ENCODE results near the gene CNGB1.

Gene CNGB1

DNA sequence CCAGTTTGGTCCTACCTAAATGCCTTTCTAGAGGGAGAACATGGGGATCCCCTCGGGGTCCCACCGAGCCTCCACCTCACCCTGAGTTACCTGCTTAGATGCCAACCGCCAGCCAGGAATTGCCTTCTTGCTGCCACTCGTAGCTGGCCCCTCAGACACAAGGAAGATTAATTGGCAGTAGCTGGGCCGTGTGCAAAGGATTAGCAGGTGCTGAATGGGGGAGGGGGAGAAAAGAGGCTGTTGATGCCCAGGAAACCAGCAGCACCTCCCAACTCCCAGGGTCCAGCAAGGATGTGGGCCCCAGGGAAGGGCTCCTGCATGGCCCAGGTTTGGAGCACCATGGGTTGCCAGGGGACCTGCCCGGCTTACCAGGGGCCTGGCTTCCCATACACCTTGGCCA, at the start of gene CNGB1:
TSS of gene CNGB1 (minus strand) at position 159 of the 400 bp plus-strand sequence. CDS start 3,842 bp downstream, outside the sequence.
- Histone ChIP-seq H3K9me3 (ENCODE audit: insufficient read depth, low read depth, low read length) (no peaks in the 10 kb centered on the region), H3K4me2 (ENCODE audit: low read depth, low read length, poor library complexity, severe bottlenecking) (no peak within 1 kb of the TSS), H3K9ac (ENCODE audit: low read depth, low read length, poor library complexity, severe bottlenecking) (no peak within 1 kb of the TSS), H3F3A (ENCODE audit: low read depth) (no peaks in the 10 kb centered on the region), H4K20me1 (ENCODE audit: insufficient read depth, low read length, poor library complexity, severe bottlenecking) (no peaks in the 10 kb centered on the region), H3K79me2 (ENCODE audit: insufficient read depth, low read length) (no peaks in the 10 kb centered on the region), H3K4me3 (ENCODE audit: low read length, poor library complexity, severe bottlenecking) (no peak within 1 kb of the TSS), H2AFZ (ENCODE audit: low read length) (no peak within 1 kb of the TSS), H3K36me3 (ENCODE audit: insufficient read depth, low read length) (no peaks in the 10 kb centered on the region), H3K4me1 (ENCODE audit: insufficient read depth, low read length, poor library complexity, severe bottlenecking) (peaks cover 20% of the 10 kb centered on the region), H3K9me2 (replicated peaks; ENCODE audit: low read depth, low read length) (no peaks in the 10 kb centered on the region), H3K27me3 (ENCODE audit: insufficient read depth, low read length, poor library complexity, severe bottlenecking) (no peaks in the 10 kb centered on the region)
- TF ChIP-seq, protein P1, sequence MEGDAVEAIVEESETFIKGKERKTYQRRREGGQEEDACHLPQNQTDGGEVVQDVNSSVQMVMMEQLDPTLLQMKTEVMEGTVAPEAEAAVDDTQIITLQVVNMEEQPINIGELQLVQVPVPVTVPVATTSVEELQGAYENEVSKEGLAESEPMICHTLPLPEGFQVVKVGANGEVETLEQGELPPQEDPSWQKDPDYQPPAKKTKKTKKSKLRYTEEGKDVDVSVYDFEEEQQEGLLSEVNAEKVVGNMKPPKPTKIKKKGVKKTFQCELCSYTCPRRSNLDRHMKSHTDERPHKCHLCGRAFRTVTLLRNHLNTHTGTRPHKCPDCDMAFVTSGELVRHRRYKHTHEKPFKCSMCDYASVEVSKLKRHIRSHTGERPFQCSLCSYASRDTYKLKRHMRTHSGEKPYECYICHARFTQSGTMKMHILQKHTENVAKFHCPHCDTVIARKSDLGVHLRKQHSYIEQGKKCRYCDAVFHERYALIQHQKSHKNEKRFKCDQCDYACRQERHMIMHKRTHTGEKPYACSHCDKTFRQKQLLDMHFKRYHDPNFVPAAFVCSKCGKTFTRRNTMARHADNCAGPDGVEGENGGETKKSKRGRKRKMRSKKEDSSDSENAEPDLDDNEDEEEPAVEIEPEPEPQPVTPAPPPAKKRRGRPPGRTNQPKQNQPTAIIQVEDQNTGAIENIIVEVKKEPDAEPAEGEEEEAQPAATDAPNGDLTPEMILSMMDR (conservative IDR thresholded peaks at IDR 0.05; ENCODE audit: low read length) = no peak
- no peak for TF ChIP-seq EZH2phosphoT487 (IDR thresholded peaks at IDR 0.05; ENCODE audit: borderline replicate concordance)

DNA sequence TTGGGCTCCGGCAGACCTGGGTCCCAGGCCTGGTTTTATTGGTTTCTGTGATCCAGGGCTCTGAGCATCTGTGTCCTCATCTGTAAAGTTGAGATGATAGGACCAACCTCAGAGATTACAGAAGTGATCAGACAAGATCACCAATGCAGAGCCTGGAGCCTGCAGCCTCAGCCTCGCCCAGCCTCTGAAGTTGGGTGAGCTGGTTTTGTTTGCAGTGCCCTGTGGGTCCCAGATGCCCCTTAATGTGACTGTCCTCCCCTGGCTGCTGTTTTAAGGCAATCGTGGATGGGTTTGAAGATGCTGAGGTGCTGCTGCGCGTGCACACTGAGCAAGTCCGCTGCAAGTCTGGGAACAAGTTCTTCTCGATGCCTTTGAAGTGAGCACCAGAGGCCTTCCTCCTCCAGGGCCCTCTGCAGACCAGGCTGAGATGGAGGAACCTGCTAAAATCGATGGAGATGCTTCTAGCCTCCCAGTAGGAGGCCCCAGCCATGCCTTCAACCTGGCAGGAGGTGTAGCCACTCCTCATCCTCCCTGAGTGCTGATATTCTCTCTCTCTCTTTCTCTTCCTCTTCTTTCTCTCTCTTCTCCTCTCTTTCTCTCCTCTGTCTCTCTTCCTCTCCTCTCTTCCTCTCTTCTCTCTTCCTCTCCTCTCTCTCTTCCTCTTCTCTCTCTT, 49.1 kb upstream of the CNGB1 start:
- no peak overlapping the region for H3K9ac ChIP-seq (ENCODE audit: low read depth, low read length, poor library complexity, severe bottlenecking)
- no peaks in the 10 kb centered on the region for H3F3A ChIP-seq (ENCODE audit: low read depth)
- H4K20me1 ChIP-seq (ENCODE audit: insufficient read depth, low read length, poor library complexity, severe bottlenecking) = no peaks in the 10 kb centered on the region
- no peaks in the 10 kb centered on the region for H3K79me2 ChIP-seq (ENCODE audit: insufficient read depth, low read length)
- peaks cover 1% of the 10 kb centered on the region for H3K4me1 ChIP-seq (ENCODE audit: insufficient read depth, low read length, poor library complexity, severe bottlenecking)
- no peaks in the 10 kb centered on the region for H3K27me3 ChIP-seq (ENCODE audit: insufficient read depth, low read length, poor library complexity, severe bottlenecking)
- no peak overlapping the region for H3K4me3 ChIP-seq (ENCODE audit: low read length, poor library complexity, severe bottlenecking)
- no peaks in the 10 kb centered on the region for H3K9me3 ChIP-seq (ENCODE audit: insufficient read depth, low read depth, low read length)
- H3K9me2 ChIP-seq (replicated peaks; ENCODE audit: low read depth, low read length) = no peaks in the 10 kb centered on the region
- no peak for TF ChIP-seq EZH2phosphoT487 (IDR thresholded peaks at IDR 0.05; ENCODE audit: borderline replicate concordance)
- TF ChIP-seq, protein P1 (conservative IDR thresholded peaks at IDR 0.05; ENCODE audit: low read length) = no peak
- H3K36me3 ChIP-seq (ENCODE audit: insufficient read depth, low read length) = peaks cover 12% of the 10 kb centered on the region; the same call in 1 of the 2 replicates
- H2AFZ ChIP-seq (ENCODE audit: low read length) = no peak overlapping the region
- H3K4me2 ChIP-seq (ENCODE audit: low read depth, low read length, poor library complexity, severe bottlenecking) = no peak overlapping the region

DNA sequence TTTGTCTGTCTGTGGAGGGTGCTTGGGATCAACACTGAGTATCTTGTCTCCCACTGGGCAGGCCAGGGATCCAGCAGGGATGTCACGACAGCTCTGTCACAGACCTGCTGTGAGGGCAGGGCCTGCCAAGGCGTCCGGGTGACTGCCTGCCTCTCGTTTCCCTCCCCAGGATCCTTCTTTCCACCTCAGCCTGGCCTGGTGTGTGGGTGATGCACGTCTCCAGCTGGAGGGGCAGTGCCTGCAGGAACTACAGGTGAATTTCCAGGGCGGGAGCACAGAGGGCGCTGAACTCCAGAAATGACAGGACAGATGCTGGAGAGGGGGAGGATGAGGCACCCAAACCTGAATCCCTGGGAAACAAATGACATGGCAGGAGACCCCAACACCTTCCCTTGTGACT, 47.9 kb upstream of the CNGB1 start:
- H3K27me3 ChIP-seq (ENCODE audit: insufficient read depth, low read length, poor library complexity, severe bottlenecking) = no peaks in the 10 kb centered on the region
- no peaks in the 10 kb centered on the region for H3F3A ChIP-seq (ENCODE audit: low read depth)
- no peaks in the 10 kb centered on the region for H3K4me1 ChIP-seq (ENCODE audit: insufficient read depth, low read length, poor library complexity, severe bottlenecking)
- no peak overlapping the region for H3K4me2 ChIP-seq (ENCODE audit: low read depth, low read length, poor library complexity, severe bottlenecking)
- H3K9me3 ChIP-seq (ENCODE audit: insufficient read depth, low read depth, low read length) = no peaks in the 10 kb centered on the region
- H2AFZ ChIP-seq (ENCODE audit: low read length) = no peak overlapping the region
- H4K20me1 ChIP-seq (ENCODE audit: insufficient read depth, low read length, poor library complexity, severe bottlenecking) = no peaks in the 10 kb centered on the region
- H3K36me3 ChIP-seq (ENCODE audit: insufficient read depth, low read length) = peaks cover 12% of the 10 kb centered on the region; the same call in 1 of the 2 replicates
- no peaks in the 10 kb centered on the region for H3K9me2 ChIP-seq (replicated peaks; ENCODE audit: low read depth, low read length)
- H3K9ac ChIP-seq (ENCODE audit: low read depth, low read length, poor library complexity, severe bottlenecking) = no peak overlapping the region
- no peaks in the 10 kb centered on the region for H3K79me2 ChIP-seq (ENCODE audit: insufficient read depth, low read length)
- TF ChIP-seq, protein P1 (conservative IDR thresholded peaks at IDR 0.05; ENCODE audit: low read length) = peak; percentile 13; the same call in 1 of the 2 replicates
- TF ChIP-seq EZH2phosphoT487 (IDR thresholded peaks at IDR 0.05; ENCODE audit: borderline replicate concordance) = no peak
- no peak overlapping the region for H3K4me3 ChIP-seq (ENCODE audit: low read length, poor library complexity, severe bottlenecking)

All from Loucy (cell line).